ENCODE data around the gene PCNX2. TPM values are rescaled to one million over a fixed set of nuclear protein-coding genes. Genes with fewer than 3 reads are reported as not detected.
"Not testable (repeated sequence)": the region's sequence is repeated elsewhere in the genome, so short reads cannot be mapped to it uniquely, and the experiment has no call there.

Gene PCNX2
- total RNA-seq, 1 experiment from 2014 or later: 0.07 TPM

DNA sequence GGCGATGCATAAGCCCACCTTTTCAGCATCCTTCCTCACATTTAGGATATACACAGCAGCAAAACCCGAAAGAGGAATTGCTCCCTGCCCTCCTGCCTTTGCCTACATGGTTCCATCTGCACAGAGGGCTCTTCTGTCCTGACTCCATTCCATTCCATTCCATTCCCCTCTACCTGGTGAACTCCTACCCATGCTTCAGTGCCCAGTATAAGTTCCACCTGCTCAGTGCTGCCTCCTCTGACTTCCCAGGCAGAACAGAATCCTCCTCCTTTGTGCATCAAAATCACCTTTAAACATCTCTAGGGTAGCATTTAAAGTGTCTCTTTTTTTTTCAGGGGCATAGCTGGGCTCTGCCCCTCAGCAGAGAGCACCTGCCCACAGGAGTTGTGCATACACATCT lies 112.9 kb downstream of the PCNX2 start:
- in situ Hi-C loops (cut with HindIII; ENCODE audit: low sequenced_read_pairs): no loop called here
- DNase-seq (ENCODE audit: low spot score): no peak

GRCh38 chr1:233180641-233181364 lies 114.7 kb downstream of the PCNX2 start:
- in situ Hi-C loops (cut with HindIII; ENCODE audit: low sequenced_read_pairs): no loop called here
- DNase-seq (ENCODE audit: low spot score): no peak

- in situ Hi-C loops (cut with HindIII; ENCODE audit: low sequenced_read_pairs); DNase-seq (ENCODE audit: low spot score): not testable (repeated sequence)
Measured at GRCh38 chr1:233179638-233180037, 115.9 kb downstream of the PCNX2 start.

GRCh38 chr1:233172201-233172600 lies 123.3 kb downstream of the PCNX2 start:
- DNase-seq (ENCODE audit: low spot score): no peak
- in situ Hi-C loops (cut with HindIII; ENCODE audit: low sequenced_read_pairs): no loop called here

- in situ Hi-C loops (cut with HindIII; ENCODE audit: low sequenced_read_pairs): no loop called here
- no peak for DNase-seq (ENCODE audit: low spot score)
Measured at GRCh38 chr1:233170741-233171140, 124.8 kb downstream of the PCNX2 start.

DNA sequence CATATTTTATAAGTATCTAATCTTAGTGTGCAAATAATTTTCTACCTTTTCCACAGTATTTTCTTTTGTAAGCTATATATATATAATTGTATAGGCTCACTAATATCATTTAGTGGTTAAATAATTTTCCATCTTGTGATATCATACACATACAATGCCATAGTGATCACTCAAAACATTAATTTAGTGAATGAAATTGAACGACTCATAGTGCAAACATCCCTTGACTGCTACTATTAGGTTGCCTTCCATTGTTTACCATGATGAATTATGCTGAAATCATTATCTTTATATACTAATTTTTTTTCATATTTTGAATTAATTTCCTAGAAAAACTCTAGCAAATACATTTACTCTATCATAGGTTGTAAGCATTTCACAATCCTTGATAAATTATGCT lies 127.1 kb downstream of the PCNX2 start:
- in situ Hi-C loops (cut with HindIII; ENCODE audit: low sequenced_read_pairs): no loop called here
- DNase-seq (ENCODE audit: low spot score): no peak

GRCh38 chr1:233166896-233167295 lies 128.6 kb downstream of the PCNX2 start:
- in situ Hi-C loops (cut with HindIII; ENCODE audit: low sequenced_read_pairs): no loop called here
- DNase-seq (ENCODE audit: low spot score): no peak

- no peak for DNase-seq (ENCODE audit: low spot score)
- in situ Hi-C loops (cut with HindIII; ENCODE audit: low sequenced_read_pairs): no loop called here
Measured at GRCh38 chr1:233163696-233164095, 131.8 kb downstream of the PCNX2 start.

DNA sequence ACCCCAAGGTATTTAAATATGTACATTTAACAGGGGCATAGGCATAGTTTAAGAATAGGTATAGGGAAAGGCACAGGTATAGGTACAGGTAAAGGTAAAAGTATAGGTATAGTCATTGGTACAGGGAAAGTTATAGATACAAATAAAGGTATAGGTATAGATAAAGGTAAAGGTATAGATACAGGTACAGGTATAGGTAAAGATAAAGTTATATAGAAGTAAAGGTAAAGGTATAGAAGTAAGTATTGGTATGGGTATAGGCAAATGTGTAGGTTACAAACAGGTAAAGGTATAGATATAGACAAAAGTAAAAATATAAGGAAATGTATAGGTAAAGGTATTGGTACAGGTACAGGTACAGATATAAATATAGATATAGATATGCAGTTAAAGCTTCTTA lies 137.2 kb downstream of the PCNX2 start:
- in situ Hi-C loops (cut with HindIII; ENCODE audit: low sequenced_read_pairs): no loop called here
- DNase-seq (ENCODE audit: low spot score): no peak

DNA sequence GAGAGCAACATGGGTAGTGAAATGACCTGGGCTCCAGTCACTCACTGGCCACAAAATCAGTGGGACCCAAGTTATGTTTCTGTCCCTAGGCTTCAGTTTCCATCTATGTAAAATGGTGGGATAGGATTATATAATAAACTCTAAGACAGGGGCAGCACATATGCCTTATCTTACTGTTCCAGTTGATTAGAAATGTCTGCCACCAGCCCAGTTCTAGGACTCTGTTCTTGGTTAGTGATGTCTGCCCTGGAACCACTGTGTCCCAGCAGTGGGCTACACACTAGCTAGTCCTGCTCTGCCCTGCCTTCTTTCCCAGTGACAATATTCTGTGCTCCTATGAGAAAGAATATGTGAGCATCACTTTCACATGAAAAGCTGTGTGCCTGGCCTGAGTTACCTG lies 138.3 kb downstream of the PCNX2 start:
- DNase-seq (ENCODE audit: low spot score): no peak
- in situ Hi-C loops (cut with HindIII; ENCODE audit: low sequenced_read_pairs): no loop called here

- in situ Hi-C loops (cut with HindIII; ENCODE audit: low sequenced_read_pairs): no loop called here
Measured at GRCh38 chr1:233151861-233152260, 143.7 kb downstream of the PCNX2 start.

GRCh38 chr1:233144434-233144833 lies 151.1 kb downstream of the PCNX2 start:
- in situ Hi-C loops (cut with HindIII; ENCODE audit: low sequenced_read_pairs): no loop called here

More at GRCh38 chr1:233151861-233152260, 143.7 kb downstream of the PCNX2 start:
- no peak for DNase-seq (ENCODE audit: low spot score)

DNA sequence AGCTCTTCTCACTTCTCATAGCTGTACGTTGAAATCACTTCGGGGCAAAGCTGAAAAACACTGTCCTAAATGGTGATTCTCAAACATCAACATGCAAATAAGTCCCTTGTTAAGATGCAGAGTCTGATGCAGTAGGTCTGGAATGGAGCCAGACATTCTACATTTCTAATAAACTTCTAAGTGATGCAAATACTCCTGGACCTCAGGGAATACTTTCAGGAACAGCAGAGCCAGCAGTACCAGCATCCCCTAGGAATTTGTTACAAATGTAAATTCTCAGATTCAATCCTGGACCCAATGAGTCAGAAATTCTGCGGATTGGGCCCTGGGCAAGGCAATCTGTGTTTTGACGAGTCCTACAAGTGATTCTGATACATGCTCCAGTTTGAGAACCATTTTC lies 152.3 kb downstream of the PCNX2 start:
- in situ Hi-C loops (cut with HindIII; ENCODE audit: low sequenced_read_pairs): no loop called here
- DNase-seq (ENCODE audit: low spot score): no peak

More at GRCh38 chr1:233144434-233144833, 151.1 kb downstream of the PCNX2 start:
- DNase-seq (ENCODE audit: low spot score): no peak

DNA sequence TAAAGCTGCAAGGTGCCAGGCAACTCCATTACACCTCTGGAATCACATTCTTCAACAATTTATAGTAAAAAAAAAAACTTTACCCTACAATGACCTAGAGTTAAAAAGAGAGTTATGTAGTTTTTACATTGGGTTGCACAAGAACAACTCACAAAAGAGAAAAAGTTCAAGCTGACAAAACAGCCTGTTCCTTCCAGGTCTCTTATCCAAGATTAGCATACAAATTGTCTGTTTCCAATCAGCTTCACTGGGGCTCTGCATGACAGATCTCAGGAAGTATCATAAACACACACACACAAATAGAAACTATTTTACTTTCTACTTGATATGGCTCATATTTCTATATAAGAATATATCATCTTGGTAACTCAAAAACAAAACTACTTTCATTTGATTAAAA lies 154.6 kb downstream of the PCNX2 start:
- in situ Hi-C loops (cut with HindIII; ENCODE audit: low sequenced_read_pairs): no loop called here
- DNase-seq (ENCODE audit: low spot score): no peak

DNA sequence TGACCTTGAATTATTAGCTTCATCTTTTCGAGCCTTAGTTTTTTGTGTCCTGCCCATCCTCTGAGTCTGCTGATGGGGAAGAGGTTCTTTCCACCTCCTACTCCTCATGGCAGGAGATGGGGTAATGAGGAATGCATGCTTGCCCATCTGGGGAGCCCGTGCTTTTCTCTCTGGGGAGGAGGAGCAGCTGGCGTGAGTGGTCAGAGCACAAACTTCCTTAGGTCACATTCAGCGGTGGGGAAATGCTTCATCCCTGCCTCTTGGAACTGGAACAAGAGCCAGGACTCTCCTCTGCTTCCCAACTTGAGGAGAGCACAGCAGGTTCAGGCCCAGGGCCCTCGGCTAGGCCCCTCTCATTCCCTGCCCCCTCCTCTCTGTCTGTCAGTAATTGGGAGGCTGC lies 155.0 kb downstream of the PCNX2 start:
- DNase-seq (ENCODE audit: low spot score): no peak
- in situ Hi-C loops (cut with HindIII; ENCODE audit: low sequenced_read_pairs): no loop called here

DNA sequence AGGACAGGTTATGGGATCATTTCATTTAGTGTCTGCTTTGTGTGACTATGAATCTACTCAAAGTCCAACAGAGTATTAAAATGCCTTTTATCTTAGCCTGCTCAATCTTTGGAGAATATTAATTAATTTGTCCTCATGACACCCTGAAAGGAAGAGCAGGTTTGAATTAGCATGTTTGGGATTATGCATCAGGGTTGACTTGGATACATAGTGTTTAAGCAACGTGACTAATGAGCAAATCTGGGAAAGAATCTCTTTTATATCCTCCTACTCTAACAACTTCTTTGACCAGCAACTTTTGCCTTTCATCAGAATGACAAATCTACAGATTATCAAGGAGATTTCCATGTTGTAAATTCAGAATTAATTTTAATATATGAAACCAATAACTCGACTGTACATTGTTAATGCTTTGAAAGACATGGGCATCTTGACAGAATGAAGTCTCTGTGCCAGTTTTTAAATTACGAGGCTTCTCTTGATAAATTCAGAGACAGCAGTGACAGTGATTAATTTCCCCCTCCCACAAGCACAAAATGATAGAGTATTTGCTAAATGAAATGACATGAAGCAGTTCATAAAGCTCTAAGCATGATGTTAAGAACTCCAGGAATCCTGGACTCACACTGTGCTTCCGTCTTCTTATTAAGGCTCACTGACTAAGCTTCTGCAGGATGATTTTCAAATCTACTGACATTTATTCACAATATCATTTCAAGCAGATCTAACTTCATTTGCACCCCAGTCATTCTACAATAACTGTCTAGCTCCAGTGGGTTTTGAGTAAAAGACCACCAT lies 156.5 kb downstream of the PCNX2 start:
- in situ Hi-C loops (cut with HindIII; ENCODE audit: low sequenced_read_pairs): no loop called here
- DNase-seq (ENCODE audit: low spot score): no peak

GRCh38 chr1:233135833-233136232 lies 159.7 kb downstream of the PCNX2 start:
- DNase-seq (ENCODE audit: low spot score): no peak
- in situ Hi-C loops (cut with HindIII; ENCODE audit: low sequenced_read_pairs): no loop called here

DNA sequence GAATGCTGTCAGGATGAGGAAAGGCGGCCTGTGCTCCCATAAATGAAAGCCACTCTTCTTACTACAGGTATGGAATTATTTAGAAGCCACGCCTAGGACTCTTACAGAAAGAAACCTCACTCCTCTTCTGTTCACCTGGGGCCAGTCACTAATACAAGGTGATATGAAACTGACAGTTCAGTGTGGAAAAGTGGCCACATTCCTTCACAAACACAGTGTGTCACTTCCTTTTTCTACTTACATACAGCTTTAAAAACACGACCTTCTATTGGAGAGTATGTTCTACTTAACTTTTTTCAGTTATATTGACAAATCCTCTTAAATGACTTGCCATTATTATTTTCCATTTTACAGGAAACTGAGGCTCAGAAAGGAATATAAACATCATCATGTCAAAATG lies 163.1 kb downstream of the PCNX2 start:
- in situ Hi-C loops (cut with HindIII; ENCODE audit: low sequenced_read_pairs): no loop called here
- no peak for DNase-seq (ENCODE audit: low spot score)

DNA sequence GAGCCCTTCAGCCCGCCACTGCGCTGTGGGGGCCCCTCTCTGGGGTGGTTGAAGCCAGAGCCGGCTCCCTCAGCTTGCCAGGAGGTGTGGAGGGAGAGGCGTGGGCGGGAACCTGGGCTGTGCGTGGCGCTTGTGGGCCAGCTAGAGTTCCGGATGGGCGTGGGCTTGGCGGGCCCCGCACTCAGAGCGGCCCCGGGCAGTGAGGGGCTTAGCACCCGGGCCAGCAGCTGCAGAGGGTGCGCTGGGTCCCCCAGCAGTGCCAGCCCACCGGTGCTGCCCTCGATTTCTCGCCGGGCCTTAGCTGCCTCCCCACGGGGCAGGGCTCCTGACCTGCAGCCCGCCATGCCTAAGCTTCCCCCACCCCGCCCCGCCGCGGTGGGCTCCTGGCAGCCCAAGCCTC lies 166.5 kb downstream of the PCNX2 start:
- in situ Hi-C loops (cut with HindIII; ENCODE audit: low sequenced_read_pairs); DNase-seq (ENCODE audit: low spot score): not testable (repeated sequence)

DNA sequence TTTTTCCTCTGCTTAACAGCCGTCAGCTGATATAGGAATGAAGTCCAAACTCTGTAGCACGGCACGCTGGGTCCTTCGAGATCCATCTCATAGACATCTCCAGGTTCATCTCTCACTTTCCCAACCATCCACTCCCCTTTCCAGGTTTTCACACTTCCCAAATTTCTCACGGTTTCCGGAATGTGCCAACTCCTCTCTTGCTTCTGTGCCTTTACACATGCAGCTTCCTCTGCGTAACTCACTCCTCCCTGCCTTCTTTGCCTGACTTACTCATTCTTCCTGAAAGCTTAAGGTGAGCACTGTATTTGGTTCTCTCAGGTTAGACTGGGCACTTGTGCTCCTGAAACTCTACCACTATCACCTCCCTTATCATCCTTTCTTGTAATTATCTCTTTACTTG lies 168.4 kb downstream of the PCNX2 start:
- in situ Hi-C loops (cut with HindIII; ENCODE audit: low sequenced_read_pairs): no loop called here
- DNase-seq (ENCODE audit: low spot score): no peak

DNA sequence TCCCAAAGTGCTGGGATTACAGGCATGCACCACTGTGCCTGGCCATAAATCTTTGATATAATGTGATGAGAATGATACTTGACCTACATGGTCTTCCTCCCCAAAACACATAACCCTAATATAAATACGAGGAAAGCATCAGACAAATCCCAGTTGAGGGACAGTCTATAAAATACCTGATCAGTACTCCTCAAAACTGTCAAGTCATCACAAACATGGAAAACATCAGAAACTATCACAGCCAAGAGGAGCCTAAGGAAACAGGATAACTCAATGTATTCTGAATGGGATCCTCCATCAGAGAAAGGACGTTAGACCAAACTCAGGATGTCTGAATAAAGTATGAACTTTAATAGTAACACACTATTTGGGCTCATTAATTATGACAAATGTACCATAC lies 172.7 kb downstream of the PCNX2 start:
- in situ Hi-C loops (cut with HindIII; ENCODE audit: low sequenced_read_pairs): no loop called here
- DNase-seq (ENCODE audit: low spot score): no peak
